ENCODE measurements around the gene SP6.

SP6 gene

GRCh38 chr17:47843391-47843730 is 7.6 kb downstream of the SP6 start:
- DNase-seq, result no peak
- in situ Hi-C loops (cut with HindIII; ENCODE audit: low pct_ligation_motif_present, low sequenced_read_pairs), result no loop called here
- H3K27ac ChIP-seq, result no peak overlapping the region
- H3K4me3 ChIP-seq (ENCODE audit: low read depth, low read length), result no peak overlapping the region
- TF ChIP-seq, protein P1, sequence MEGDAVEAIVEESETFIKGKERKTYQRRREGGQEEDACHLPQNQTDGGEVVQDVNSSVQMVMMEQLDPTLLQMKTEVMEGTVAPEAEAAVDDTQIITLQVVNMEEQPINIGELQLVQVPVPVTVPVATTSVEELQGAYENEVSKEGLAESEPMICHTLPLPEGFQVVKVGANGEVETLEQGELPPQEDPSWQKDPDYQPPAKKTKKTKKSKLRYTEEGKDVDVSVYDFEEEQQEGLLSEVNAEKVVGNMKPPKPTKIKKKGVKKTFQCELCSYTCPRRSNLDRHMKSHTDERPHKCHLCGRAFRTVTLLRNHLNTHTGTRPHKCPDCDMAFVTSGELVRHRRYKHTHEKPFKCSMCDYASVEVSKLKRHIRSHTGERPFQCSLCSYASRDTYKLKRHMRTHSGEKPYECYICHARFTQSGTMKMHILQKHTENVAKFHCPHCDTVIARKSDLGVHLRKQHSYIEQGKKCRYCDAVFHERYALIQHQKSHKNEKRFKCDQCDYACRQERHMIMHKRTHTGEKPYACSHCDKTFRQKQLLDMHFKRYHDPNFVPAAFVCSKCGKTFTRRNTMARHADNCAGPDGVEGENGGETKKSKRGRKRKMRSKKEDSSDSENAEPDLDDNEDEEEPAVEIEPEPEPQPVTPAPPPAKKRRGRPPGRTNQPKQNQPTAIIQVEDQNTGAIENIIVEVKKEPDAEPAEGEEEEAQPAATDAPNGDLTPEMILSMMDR (IDR thresholded peaks at IDR 0.05; ENCODE audit: low read depth, low read length, missing control alignments), result no peak
- no peaks in the 10 kb centered on the region for H3K36me3 ChIP-seq (replicated peaks)
- peaks cover 34% of the 10 kb centered on the region for H3K27me3 ChIP-seq (replicated peaks)

GRCh38 chr17:47841488-47842291 is 9.3 kb downstream of the SP6 start:
- TF ChIP-seq, protein P1 (IDR thresholded peaks at IDR 0.05; ENCODE audit: low read depth, low read length, missing control alignments), result no peak
- peak overlapping the region; percentile 75 for H3K4me3 ChIP-seq (ENCODE audit: low read depth, low read length)
- peaks cover 18% of the 10 kb centered on the region for H3K27me3 ChIP-seq (replicated peaks)
- H3K27ac ChIP-seq, result no peak overlapping the region
- DNase-seq, result no peak
- no peaks in the 10 kb centered on the region for H3K36me3 ChIP-seq (replicated peaks)
- in situ Hi-C loops (cut with HindIII; ENCODE audit: low pct_ligation_motif_present, low sequenced_read_pairs), result no loop called here

DNA sequence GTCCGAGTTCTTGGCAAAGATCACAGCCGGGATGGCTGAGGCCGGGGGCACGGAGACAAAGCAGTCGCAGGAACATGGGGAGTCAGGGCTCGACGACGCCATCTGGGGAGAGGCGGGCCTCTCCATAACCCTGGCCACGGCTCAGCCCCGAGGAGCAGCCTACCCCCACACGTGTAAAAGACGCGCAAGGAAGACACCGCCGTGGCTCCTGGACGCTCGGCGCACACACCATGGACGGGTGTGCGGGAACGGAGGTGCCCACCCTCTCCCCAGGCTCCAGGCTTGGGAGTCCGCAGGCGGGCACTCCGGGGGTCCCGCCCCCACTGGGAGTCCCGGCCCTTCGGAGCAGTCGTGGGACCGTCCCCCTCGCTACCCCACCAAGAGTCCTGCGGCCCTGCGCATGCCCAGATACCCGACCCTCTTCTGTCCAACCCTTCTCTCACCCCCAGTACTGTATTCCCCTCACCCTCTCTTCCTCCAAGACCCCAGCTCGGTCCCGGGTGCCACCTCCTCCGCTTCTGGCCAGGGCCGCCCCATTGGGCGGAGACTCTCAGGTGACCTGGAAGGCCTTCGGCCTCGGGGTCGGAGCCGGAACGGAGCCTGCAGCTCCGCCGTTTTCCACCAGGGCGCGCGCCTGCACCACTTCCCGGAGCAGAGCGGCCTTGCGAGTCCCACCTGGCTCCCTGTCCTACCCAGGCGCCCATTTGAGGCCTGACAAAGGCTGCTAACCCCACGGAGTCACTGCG is 10.0 kb downstream of the SP6 start, which contains the start of gene SCRN2:
Gene SCRN2, minus strand, starts transcription at position 532 of the 746 bp plus-strand sequence. Its CDS starts 430 bp downstream, at position 102.
- H3K27ac ChIP-seq, result no peak within 1 kb of the TSS
- DNase-seq, result peak; percentile 62

GRCh38 chr17:47840001-47840741 is 10.8 kb downstream of the SP6 start:
- Histone ChIP-seq H3K27ac (no peak overlapping the region), H3K36me3 (replicated peaks) (no peaks in the 10 kb centered on the region), H3K27me3 (replicated peaks) (peaks cover 2% of the 10 kb centered on the region), H3K4me3 (ENCODE audit: low read depth, low read length) (peak overlapping the region; percentile 75)
- in situ Hi-C loops (cut with HindIII; ENCODE audit: low pct_ligation_motif_present, low sequenced_read_pairs), result no loop called here
- no peak for DNase-seq
- TF ChIP-seq, protein P1 (IDR thresholded peaks at IDR 0.05; ENCODE audit: low read depth, low read length, missing control alignments), result no peak

More for the DNA sequence above, 10.0 kb downstream of the SP6 start, which contains the start of gene SCRN2:
- in situ Hi-C loops (cut with HindIII; ENCODE audit: low pct_ligation_motif_present, low sequenced_read_pairs), result no loop called here
- H3K27me3 ChIP-seq (replicated peaks), result peaks cover 10% of the 10 kb centered on the region
- H3K36me3 ChIP-seq (replicated peaks), result no peaks in the 10 kb centered on the region
- H3K4me3 ChIP-seq (ENCODE audit: low read depth, low read length), result peak within 1 kb of the TSS; percentile 75
- TF ChIP-seq, protein P1 (IDR thresholded peaks at IDR 0.05; ENCODE audit: low read depth, low read length, missing control alignments), result peak; percentile 97

- no peaks in the 10 kb centered on the region for H3K36me3 ChIP-seq (replicated peaks)
- in situ Hi-C loops (cut with HindIII; ENCODE audit: low pct_ligation_motif_present, low sequenced_read_pairs), result no loop called here
- H3K27me3 ChIP-seq (replicated peaks), result no peaks in the 10 kb centered on the region
- H3K27ac ChIP-seq, result no peak overlapping the region
- no peak for DNase-seq
- H3K4me3 ChIP-seq (ENCODE audit: low read depth, low read length), result no peak overlapping the region
- TF ChIP-seq, protein P1 (IDR thresholded peaks at IDR 0.05; ENCODE audit: low read depth, low read length, missing control alignments), result no peak
These were observed 11.9 kb downstream of the SP6 start for GRCh38 chr17:47839071-47839470.
